Measurements from ENCODE around the gene IL1R1. TPM values are rescaled to one million over a fixed set of nuclear protein-coding genes. Genes with fewer than 3 reads are reported as not detected.

IL1R1 gene
- total and polyA plus RNA-seq, 2 of the 4 experiments (the other 2 are of a cell fraction) = 6.5 to 13.8 TPM

GRCh38 chr2:102187496-102188150 lies 45.1 kb downstream of the IL1R1 start:
- H3K14ac ChIP-seq (replicated peaks; ENCODE audit: low read depth, low read length) = peak overlapping the region; percentile 68; the same call in 1 of the 2 replicates
- BruUV-seq (replicated peaks) = no TSS peak
- H3K4me1 ChIP-seq (ENCODE audit: control insufficient read depth, insufficient read depth, low read length) = peaks cover 1% of the 10 kb centered on the region; the same call in 1 of the 2 replicates
- in situ Hi-C loops (cut with MboI; ENCODE audit: low sequenced_read_pairs) = no loop called here
- H4K8ac ChIP-seq (ENCODE audit: low read depth in 2 of 2, low read length in 2 of 2) = peak overlapping the region; percentile 84 to 98
- dilution Hi-C loops (cut with HindIII; ENCODE audit: low sequenced_read_pairs, unreplicated experiment) = no loop called here
- peak; percentile 10 for DNase-seq
- H2BK15ac ChIP-seq (ENCODE audit: low read depth, low read length) = peak overlapping the region; percentile 78; the same call in 2 of the 3 replicates
- intact Hi-C loops (cut with micrococcal nuclease) = loop anchor here (5.0 kb wide), 1 partner anchor 260 kb away; no protein-coding TSS in a partner anchor
- H3K23ac ChIP-seq (ENCODE audit: low read depth, low read length) = no peak overlapping the region
- H2AFZ ChIP-seq (replicated peaks; ENCODE audit: low read length, poor library complexity) = peak overlapping the region; percentile 96
- H2BK5ac ChIP-seq (ENCODE audit: low read depth, low read length, poor library complexity, severe bottlenecking) = no peak overlapping the region
- no peaks in the 10 kb centered on the region for H3K27me3 ChIP-seq (ENCODE audit: control insufficient read depth, insufficient read depth, low read length)
- peak overlapping the region; percentile 89 for H2BK120ac ChIP-seq (ENCODE audit: low read depth, low read length)
- ChIA-PET CTCF (interaction anchor here (1.5 kb wide), 1 partner anchor 53 kb away, joined by 5 read pairs; no protein-coding TSS in a partner anchor), POLR2A (ENCODE audit: unreplicated experiment) (no interaction called here)
- WGBS, 2 experiments (ENCODE audit: extremely low coverage in 2 of 2, insufficient read length in 1 of 2) = 0% methylated on average over 1 of the region's 50 CpGs; no CpG with 5 or more reads in 1 of the 2 experiments
- 0 out of 2 replicates have a peak overlapping the region, but pooled peaks have one; percentile 70 for H2BK20ac ChIP-seq (ENCODE audit: low read depth, low read length)
- H3K9ac ChIP-seq (ENCODE audit: low read depth, low read length) = no peak overlapping the region
- no peaks in the 10 kb centered on the region for H3K9me3 ChIP-seq (ENCODE audit: control insufficient read depth, insufficient read depth, low read length)
- TF ChIP-seq SMC3 (IDR thresholded peaks at IDR 0.05; ENCODE audit: low read depth, low read length) (no peak), MAFK (IDR thresholded peaks at IDR 0.05; ENCODE audit: low read depth, low read length) (no peak), NFE2L2 (IDR thresholded peaks at IDR 0.05; ENCODE audit: low read depth, low read length) (no peak), RAD21 (IDR thresholded peaks at IDR 0.05; ENCODE audit: low read length) (no peak)
- peak overlapping the region; percentile 77 for H4K91ac ChIP-seq (ENCODE audit: insufficient read depth, low read depth, low read length)
- no peak overlapping the region for H3K27ac ChIP-seq (ENCODE audit: insufficient read depth, low read length)
- H3K9me1 ChIP-seq (ENCODE audit: insufficient read depth, low read length) = no peaks in the 10 kb centered on the region
- ATAC-seq (ENCODE audit: low read depth) = peak; percentile 72
- no peaks in the 10 kb centered on the region for H3K36me3 ChIP-seq (ENCODE audit: control insufficient read depth, insufficient read depth, low read length)
- H3K56ac ChIP-seq (ENCODE audit: extremely low read depth, insufficient read depth, low read length) = peak overlapping the region; percentile 43
- peak overlapping the region; percentile 58; the same call in 1 of the 2 replicates for H3K4me2 ChIP-seq (ENCODE audit: low read depth, low read length)
- H3K79me1 ChIP-seq (ENCODE audit: low read depth in 1 of 2, low read length in 2 of 2) = no peaks in the 10 kb centered on the region
- 0 out of 2 replicates have a peak overlapping the region, but pooled peaks have one; percentile 75 for H2AK5ac ChIP-seq (ENCODE audit: low read depth, low read length)
- H3K18ac ChIP-seq (ENCODE audit: low read depth, low read length) = no peak overlapping the region; the same call in 1 of the 2 replicates
- peak overlapping the region; percentile 17; the same call in 1 of the 2 replicates for H3K4me3 ChIP-seq (ENCODE audit: insufficient read depth, low read depth, low read length)
- H3K4ac ChIP-seq (ENCODE audit: low read depth, low read length) = peak overlapping the region; percentile 85
- H4K20me1 ChIP-seq (ENCODE audit: insufficient read depth, low read length) = no peaks in the 10 kb centered on the region
- H2AK9ac ChIP-seq (replicated peaks; ENCODE audit: low read depth, low read length, poor library complexity) = peak overlapping the region; percentile 86
- no peak overlapping the region for H4K5ac ChIP-seq (ENCODE audit: low read depth, low read length)

Measured in IMR-90 (cell line).